Mesothelial cell of epicardium (in vitro differentiated cells): Measurements from ENCODE around the gene ABCG1. TPM values are rescaled to one million over a fixed set of nuclear protein-coding genes. Genes with fewer than 3 reads are reported as not detected.
"Not testable (repeated sequence)": the region's sequence is repeated elsewhere in the genome, so short reads cannot be mapped to it uniquely, and the experiment has no call there.

Experiments
- DNase-seq, 2 experiments: peaks; one replicate each; pipeline ENCODE4 v3.0.0; 2021; ENCODE audit warnings: low spot score in 2 of 2; ENCODE audit not compliant: unreplicated experiment in 2 of 2
- H3K27ac Mint-ChIP-seq: 2 replicates; pipeline ENCODE4 v1.8.0; 2021; ENCODE audit warnings: mixed read lengths
- H3K27me3 Mint-ChIP-seq: 2 replicates; pipeline ENCODE4 v1.8.0; 2021; ENCODE audit warnings: low read depth, mixed read lengths
- H3K36me3 Mint-ChIP-seq: 2 replicates; pipeline ENCODE4 v1.8.0; 2021; ENCODE audit warnings: mixed read lengths
- H3K4me1 Mint-ChIP-seq: 2 replicates; pipeline ENCODE4 v1.8.0; 2021; ENCODE audit warnings: mixed read lengths
- H3K4me3 Mint-ChIP-seq: 2 replicates; pipeline ENCODE4 v1.8.0; 2021; ENCODE audit warnings: mild to moderate bottlenecking, moderate library complexity, mixed read lengths
- H3K9me3 Mint-ChIP-seq: 2 replicates; pipeline ENCODE4 v1.8.0; 2021; ENCODE audit warnings: mixed read lengths
- total RNA-seq: library from RNA; stranded (reverse); gene quantifications from 3 replicates; pipeline ENCODE4 v1.2.1, GENCODE V29; 2021
- TF ChIP-seq, protein P1 (sequence below): fragments of 200-600 bp; sonication (generic); IDR thresholded peaks from one replicate; pipeline ENCODE4 v1.5.0; 2021; ENCODE audit warnings: antibody characterized with exemption; ENCODE audit not compliant: unreplicated experiment

The ABCG1 gene
- total RNA-seq, 1 donor from 2014 or later, result 4.4 TPM

DNA sequence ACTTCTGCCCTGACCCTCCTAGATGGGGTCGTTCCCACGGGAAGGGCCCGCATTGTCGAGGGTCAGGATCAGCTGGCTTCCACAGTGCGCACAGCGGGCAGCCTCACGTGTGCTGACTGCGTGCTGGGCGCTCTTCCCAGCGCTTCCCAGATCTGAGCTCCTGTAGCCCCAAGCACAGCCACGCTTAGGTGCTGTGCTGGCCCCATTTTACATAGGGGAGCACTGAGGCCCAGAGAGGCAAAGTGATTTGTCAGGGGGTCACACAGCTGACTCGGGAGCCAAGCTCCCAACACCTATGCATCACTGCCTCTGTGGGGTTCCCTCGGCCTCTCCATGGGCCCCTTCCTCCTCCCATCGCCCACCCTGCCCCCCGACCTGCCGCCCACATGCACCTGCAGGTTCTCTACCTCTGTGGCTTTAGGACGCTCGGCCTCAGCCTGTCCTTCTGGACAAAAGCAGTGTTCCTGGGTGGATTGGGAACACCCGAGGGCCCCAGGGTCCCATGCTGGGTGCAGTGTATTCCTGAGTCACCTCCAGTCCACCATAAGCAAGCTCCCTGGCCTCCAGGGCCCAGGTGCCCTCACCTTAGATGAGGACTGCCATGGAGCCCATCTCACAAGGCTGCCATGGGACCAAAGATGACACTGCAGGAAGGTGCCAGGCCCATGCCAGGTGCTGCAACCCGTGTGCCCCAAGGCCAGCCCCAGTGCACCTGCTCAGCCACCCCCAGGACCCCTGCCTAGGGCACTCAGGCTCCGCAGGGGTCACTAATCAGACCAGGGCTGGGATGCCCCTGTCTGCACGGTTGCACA, 73.0 kb downstream of the ABCG1 start:
- TF ChIP-seq, protein P1, sequence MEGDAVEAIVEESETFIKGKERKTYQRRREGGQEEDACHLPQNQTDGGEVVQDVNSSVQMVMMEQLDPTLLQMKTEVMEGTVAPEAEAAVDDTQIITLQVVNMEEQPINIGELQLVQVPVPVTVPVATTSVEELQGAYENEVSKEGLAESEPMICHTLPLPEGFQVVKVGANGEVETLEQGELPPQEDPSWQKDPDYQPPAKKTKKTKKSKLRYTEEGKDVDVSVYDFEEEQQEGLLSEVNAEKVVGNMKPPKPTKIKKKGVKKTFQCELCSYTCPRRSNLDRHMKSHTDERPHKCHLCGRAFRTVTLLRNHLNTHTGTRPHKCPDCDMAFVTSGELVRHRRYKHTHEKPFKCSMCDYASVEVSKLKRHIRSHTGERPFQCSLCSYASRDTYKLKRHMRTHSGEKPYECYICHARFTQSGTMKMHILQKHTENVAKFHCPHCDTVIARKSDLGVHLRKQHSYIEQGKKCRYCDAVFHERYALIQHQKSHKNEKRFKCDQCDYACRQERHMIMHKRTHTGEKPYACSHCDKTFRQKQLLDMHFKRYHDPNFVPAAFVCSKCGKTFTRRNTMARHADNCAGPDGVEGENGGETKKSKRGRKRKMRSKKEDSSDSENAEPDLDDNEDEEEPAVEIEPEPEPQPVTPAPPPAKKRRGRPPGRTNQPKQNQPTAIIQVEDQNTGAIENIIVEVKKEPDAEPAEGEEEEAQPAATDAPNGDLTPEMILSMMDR, result no peak
- Mint-ChIP-seq H3K27ac (no peak overlapping the region), H3K4me3 (no peak overlapping the region), H3K36me3 (peaks cover 1% of the 10 kb centered on the region), H3K27me3 (peaks cover 27% of the 10 kb centered on the region), H3K4me1 (peaks cover 9% of the 10 kb centered on the region), H3K9me3 (peaks cover 6% of the 10 kb centered on the region)
- no peak for DNase-seq

DNA sequence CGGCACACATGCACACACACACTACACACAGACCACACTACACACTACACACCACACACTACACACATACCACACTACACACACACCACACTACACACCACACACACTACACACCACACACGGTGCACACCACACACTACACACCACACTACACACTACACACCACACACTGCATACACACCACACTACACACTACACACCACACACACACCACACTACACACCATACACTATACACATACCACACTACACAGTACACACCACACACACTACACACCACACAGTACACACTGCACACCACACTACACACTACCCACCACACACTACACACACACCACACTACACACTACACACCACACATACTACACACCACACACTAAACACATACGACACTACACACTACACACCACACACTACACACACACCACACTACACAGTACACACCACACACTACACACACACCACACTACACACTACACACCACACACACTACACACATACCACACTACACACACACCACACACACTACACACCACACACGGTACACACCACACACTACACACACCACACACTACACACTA, 73.7 kb downstream of the ABCG1 start:
- not testable (repeated sequence) for H3K4me1 Mint-ChIP-seq
- H3K27me3 Mint-ChIP-seq, result peaks cover 28% of the 10 kb centered on the region

DNA sequence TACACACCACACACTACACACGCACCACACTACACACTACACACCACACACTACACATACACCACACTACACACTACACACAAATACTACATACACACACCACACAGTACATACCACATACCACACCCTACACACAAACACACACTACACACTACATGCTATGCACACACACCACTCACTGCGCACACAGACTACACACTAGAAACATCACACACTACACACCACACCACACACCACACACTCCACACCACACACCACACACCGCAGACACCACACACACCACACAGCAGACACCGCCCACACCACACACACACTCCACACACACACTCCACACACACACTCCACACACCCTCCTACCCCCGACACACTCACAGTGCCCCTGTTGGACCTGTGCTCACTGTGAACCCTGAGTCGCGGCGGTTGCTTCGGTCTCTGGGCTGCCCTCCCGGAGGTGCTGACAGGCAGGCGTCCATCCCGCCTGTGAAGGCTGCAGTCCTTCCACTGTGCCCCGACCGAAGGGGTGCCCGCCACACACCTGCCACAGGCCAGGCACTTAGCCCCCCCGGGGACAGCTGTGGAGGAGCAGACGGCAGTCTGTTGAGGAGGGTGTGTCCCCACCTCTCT, 74.8 kb downstream of the ABCG1 start:
- Mint-ChIP-seq H3K9me3 (peaks cover 6% of the 10 kb centered on the region), H3K4me1 (peaks cover 9% of the 10 kb centered on the region), H3K27ac (no peak overlapping the region), H3K4me3 (no peak overlapping the region), H3K36me3 (peaks cover 1% of the 10 kb centered on the region), H3K27me3 (peaks cover 35% of the 10 kb centered on the region)
- DNase-seq, result no peak
- TF ChIP-seq, protein P1, result no peak

More for the DNA sequence above, 73.7 kb downstream of the ABCG1 start:
- H3K36me3 Mint-ChIP-seq, H3K27ac Mint-ChIP-seq, DNase-seq, H3K4me3 Mint-ChIP-seq, H3K9me3 Mint-ChIP-seq: not testable (repeated sequence)

DNA sequence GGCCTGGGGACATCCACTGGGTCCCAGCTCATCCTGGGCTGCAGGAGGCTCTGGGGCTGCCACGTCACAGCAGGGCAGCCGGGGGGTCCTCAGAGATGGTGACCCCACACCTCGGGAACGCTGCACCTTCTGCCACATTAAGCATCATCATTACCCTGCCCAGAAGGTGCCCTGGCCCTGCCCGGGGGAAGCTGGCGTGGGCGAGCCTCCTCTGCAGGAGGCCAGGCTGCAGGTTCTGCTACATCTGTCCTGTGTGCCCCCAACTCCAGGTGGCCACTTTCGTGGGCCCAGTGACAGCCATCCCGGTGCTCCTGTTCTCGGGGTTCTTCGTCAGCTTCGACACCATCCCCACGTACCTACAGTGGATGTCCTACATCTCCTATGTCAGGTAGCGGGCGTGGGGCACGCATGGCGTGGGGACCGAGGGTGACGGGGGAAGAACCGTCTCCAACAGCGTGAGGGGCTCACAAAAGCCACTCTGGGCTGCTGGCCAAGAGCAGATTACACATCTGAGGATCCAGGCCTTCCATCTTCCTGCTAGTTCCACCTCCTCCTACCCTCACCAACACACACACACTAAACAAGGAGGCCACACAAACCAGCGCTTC, 75.4 kb downstream of the ABCG1 start:
- Mint-ChIP-seq H3K27ac (no peak overlapping the region), H3K4me1 (peaks cover 9% of the 10 kb centered on the region), H3K36me3 (peaks cover 1% of the 10 kb centered on the region), H3K9me3 (no peaks in the 10 kb centered on the region), H3K27me3 (peaks cover 41% of the 10 kb centered on the region), H3K4me3 (no peak overlapping the region)
- no peak for DNase-seq
- TF ChIP-seq, protein P1, result no peak

DNA sequence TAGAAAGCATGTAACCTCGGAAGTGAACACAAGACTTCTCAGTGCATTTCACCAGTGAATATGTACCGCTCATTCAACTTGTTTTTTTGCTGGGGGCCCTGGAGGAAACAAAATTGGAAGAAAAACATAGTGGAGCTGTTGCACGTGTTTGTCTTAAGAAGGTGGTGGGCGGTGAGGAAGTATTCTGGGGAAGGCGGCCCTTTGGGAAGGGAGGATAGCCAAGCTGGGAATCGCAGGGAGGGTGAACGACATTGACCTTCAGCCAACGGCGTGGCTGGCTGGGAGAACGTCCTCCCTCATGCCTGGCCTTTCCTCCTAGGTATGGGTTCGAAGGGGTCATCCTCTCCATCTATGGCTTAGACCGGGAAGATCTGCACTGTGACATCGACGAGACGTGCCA, 76.9 kb downstream of the ABCG1 start:
- peaks cover 9% of the 10 kb centered on the region for H3K4me1 Mint-ChIP-seq
- no peak overlapping the region for H3K4me3 Mint-ChIP-seq
- DNase-seq, result no peak
- TF ChIP-seq, protein P1, result no peak
- H3K27ac Mint-ChIP-seq, result no peak overlapping the region
- H3K27me3 Mint-ChIP-seq, result peaks cover 43% of the 10 kb centered on the region
- H3K9me3 Mint-ChIP-seq, result no peaks in the 10 kb centered on the region
- H3K36me3 Mint-ChIP-seq, result peaks cover 1% of the 10 kb centered on the region
